ENCODE data around the gene FBXL4.

DNA sequence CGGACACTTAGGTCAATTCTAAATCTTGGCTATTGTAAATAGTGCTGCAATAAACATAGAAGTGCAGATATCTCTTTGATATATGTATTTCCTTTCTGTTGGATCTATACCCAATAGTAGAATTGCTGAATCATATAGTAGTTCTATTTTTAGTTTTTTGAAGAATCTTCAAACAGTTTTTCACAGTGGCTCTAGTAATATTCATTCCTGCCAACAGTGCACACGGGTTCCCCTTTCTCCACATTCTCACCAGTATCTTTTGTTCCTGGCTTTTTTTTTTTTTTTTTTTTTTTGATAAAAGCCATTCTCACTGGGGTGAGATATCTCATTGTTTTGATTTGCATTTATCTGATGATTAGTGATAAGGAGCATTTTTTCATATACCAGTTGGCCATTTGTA is 1.8 kb upstream of the FBXL4 start:
- no peak for TF ChIP-seq CTCF (conservative IDR thresholded peaks at IDR 0.05)
- TF ChIP-seq EZH2 (IDR thresholded peaks at IDR 0.05; ENCODE audit: low read depth): no peak
